Adrenal gland (tissue), 12 donors: ENCODE data around the gene COQ10A. TPM values are rescaled to one million over a fixed set of nuclear protein-coding genes. Genes with fewer than 3 reads are reported as not detected.

Source experiments
- DNase-seq, 7 donors: peaks; one replicate each; pipeline ENCODE4 v3.0.0-alpha.2; 2019 to 2020
- H3K27ac ChIP-seq, 5 donors: fragments of 200-600 bp; sonication (generic) in 4 of 5; 1 replicate in 3 of 5; 2 replicates in 2 of 5; pipeline versions ENCODE4 v1.5.1 to v1.8.0; 2016 to 2020; ENCODE audit warnings: mild to moderate bottlenecking in 1 of 5
- H3K27me3 ChIP-seq: fragments of 200-600 bp; 2 replicates; pipeline ENCODE4 v1.8.0; 2021
- H3K36me3 ChIP-seq, 2 donors: fragments of 200-600 bp; replicated peaks in 1 of 2; 1 replicate in 1 of 2; 2 replicates in 1 of 2; pipeline versions ENCODE4 v1.5.1 to v1.8.0; 2018 to 2022
- H3K4me1 ChIP-seq, 2 donors: fragments of 200-600 bp; replicated peaks in 1 of 2; 1 replicate in 1 of 2; 2 replicates in 1 of 2; pipeline versions ENCODE4 v1.5.1 to v1.8.0; 2018 to 2021
- H3K4me3 ChIP-seq, 4 donors: fragments of 200-600 bp; sonication (generic) in 3 of 4; one replicate each; pipeline ENCODE4 v1.5.1; 2016 to 2018
- H3K9me3 ChIP-seq, 3 donors: fragments of 200-600 bp; sonication (generic) in 1 of 3; replicated peaks in 1 of 3; 1 replicate in 2 of 3; 2 replicates in 1 of 3; pipeline versions ENCODE4 v1.5.1 to v1.8.0; 2016 to 2021
- POLR2A ChIP-seq, 2 donors: fragments of 450-650 bp; IDR thresholded peaks; one replicate each; pipeline ENCODE4 v1.6.1; 2017; ENCODE audit warnings: antibody characterized with exemption in 2 of 2, mild to moderate bottlenecking in 2 of 2, moderate library complexity in 1 of 2
- WGBS, 4 donors: extraction: QIAGEN DNeasy Blood & Tissue Kit in 2 of 4; methylation state at CpG; one replicate each; pipeline versions ENCODE4 v1.1.5 to v1.1.7; 2013 to 2017; 5-methylcytosine and 5-hydroxymethylcytosine counted together
- intact Hi-C, 2 donors: fragments of 100-400 bp; cut with DNase I; formaldehyde crosslinking; loops; one replicate each; pipeline versions ENCODE4 v1.14.1 to v1.15.0; 2022 to 2023
- polyA plus RNA-seq, 3 donors: library from polyadenylated mRNA; stranded (reverse); fragments of 200-250 nt in 2 of 3; fragments of 350-450 nt in 1 of 3; fragmentation: Illumina TruSeq in 1 of 3; extraction: RNeasy Lipid Tissue Mini Kit (QIAGEN cat#74804) in 1 of 3; gene quantifications; one replicate each; pipeline ENCODE4 v1.2.3, GENCODE V29; 2013 to 2014
- total RNA-seq, 9 donors: library from RNA; depleted of rRNA in 4 of 9; stranded (reverse); fragments of >200 nt in 4 of 9; fragments of 120-200 nt in 1 of 9; fragmentation: NEBNext Ultra II Directional in 1 of 9; extraction: Animal tissue kit (Norgen Biotek cat#: 25700) in 1 of 9; gene quantifications; one replicate each; pipeline versions ENCODE4 v1.1.0 to v1.2.4, GENCODE V29; 2013 to 2023
- TF ChIP-seq, protein P1 (sequence below), 6 experiments: fragments of 450-650 bp in 4 of 6; fragments of 200-600 bp in 2 of 6; sonication (generic) in 1 of 6; IDR thresholded peaks; 1 replicate in 5 of 6; 2 replicates in 1 of 6; pipeline versions ENCODE4 v1.5.1 to v1.8.0; 2016 to 2021; ENCODE audit warnings: antibody characterized with exemption in 6 of 6, mild to moderate bottlenecking in 2 of 6, moderate library complexity in 1 of 6
- donor health status: healthy with polysubstance abuse.
- donor health status: Bipolar disorder and iron deficiency.
- donor health status: DM: yes; HTN: yes; CAD: no.
- donor health status: DM: no; HTN: no; CAD: no.
- donor health status: DM: no; HTN: no; CAD: no.
- donor health status: DM: yes; HTN: yes; CAD: no.

Gene COQ10A
- total and polyA plus RNA-seq, 12 donors = 24.2 to 65.1 (median 35.1) TPM

DNA sequence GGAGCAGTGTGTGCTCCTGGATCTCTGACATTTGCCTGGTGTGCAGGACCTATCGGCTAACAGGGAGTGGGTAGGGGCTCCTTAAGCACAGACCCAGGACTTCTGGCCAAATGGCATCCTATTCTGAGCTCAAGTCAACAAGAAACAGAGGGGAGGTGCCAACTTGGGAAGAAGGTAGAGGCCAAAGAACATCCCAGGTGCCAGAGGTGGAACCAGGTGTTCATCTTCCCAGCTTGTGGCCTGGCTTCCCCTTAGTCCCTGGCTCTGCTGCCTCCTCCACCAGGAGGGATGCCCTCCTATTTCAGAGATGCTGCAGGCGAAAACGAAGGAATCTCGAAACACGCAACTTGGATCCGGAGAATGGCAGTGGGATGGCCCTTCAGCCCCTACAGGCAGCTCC lies 30.7 kb upstream of the COQ10A start:
- peaks cover 0 to 21% of the 10 kb centered on the region in 2 donors for H3K36me3 ChIP-seq
- H3K4me3 ChIP-seq = no peak overlapping the region
- no peak for DNase-seq
- TF ChIP-seq, protein P1, sequence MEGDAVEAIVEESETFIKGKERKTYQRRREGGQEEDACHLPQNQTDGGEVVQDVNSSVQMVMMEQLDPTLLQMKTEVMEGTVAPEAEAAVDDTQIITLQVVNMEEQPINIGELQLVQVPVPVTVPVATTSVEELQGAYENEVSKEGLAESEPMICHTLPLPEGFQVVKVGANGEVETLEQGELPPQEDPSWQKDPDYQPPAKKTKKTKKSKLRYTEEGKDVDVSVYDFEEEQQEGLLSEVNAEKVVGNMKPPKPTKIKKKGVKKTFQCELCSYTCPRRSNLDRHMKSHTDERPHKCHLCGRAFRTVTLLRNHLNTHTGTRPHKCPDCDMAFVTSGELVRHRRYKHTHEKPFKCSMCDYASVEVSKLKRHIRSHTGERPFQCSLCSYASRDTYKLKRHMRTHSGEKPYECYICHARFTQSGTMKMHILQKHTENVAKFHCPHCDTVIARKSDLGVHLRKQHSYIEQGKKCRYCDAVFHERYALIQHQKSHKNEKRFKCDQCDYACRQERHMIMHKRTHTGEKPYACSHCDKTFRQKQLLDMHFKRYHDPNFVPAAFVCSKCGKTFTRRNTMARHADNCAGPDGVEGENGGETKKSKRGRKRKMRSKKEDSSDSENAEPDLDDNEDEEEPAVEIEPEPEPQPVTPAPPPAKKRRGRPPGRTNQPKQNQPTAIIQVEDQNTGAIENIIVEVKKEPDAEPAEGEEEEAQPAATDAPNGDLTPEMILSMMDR (IDR thresholded peaks at IDR 0.05) = no peak
- no peak for TF ChIP-seq POLR2A (IDR thresholded peaks at IDR 0.05)
- peaks cover 0 to 5% of the 10 kb centered on the region in 2 donors for H3K4me1 ChIP-seq
- intact Hi-C loops = no loop called here
- no peak overlapping the region for H3K27ac ChIP-seq
- no peaks in the 10 kb centered on the region for H3K27me3 ChIP-seq
- WGBS, 4 donors = 95 to 97% (median 97%) methylated on average over 6 of the region's 6 CpGs
- no peaks in the 10 kb centered on the region for H3K9me3 ChIP-seq

DNA sequence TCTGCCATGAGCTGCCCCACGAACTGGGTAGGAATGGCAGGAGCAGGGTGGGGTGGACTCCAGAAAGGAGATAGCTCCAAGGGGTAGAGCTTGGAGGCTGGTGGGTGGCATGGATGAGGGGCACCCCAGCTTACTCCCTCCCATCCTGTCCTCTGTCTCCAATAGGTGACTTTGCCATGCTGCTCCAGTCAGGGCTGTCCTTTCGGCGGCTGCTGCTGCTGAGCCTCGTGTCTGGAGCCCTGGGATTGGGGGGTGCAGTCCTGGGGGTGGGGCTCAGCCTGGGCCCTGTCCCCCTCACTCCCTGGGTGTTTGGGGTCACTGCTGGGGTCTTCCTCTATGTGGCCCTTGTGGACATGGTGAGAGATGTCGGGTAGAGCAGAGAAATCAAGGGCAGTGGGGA lies 29.8 kb upstream of the COQ10A start:
- H3K4me3 ChIP-seq = no peak overlapping the region
- intact Hi-C loops = no loop called here
- WGBS, 4 donors = 69 to 91% (median 82%) methylated on average over 2 to 5 of the region's 5 CpGs
- H3K27me3 ChIP-seq = no peaks in the 10 kb centered on the region
- TF ChIP-seq POLR2A (IDR thresholded peaks at IDR 0.05) = no peak
- TF ChIP-seq, protein P1 (IDR thresholded peaks at IDR 0.05) = no peak
- H3K36me3 ChIP-seq = peaks cover 0 to 30% of the 10 kb centered on the region in 2 donors
- no peak for DNase-seq
- H3K4me1 ChIP-seq = peaks cover 5 to 14% of the 10 kb centered on the region in 2 donors
- H3K9me3 ChIP-seq = no peaks in the 10 kb centered on the region
- H3K27ac ChIP-seq = no peak overlapping the region

DNA sequence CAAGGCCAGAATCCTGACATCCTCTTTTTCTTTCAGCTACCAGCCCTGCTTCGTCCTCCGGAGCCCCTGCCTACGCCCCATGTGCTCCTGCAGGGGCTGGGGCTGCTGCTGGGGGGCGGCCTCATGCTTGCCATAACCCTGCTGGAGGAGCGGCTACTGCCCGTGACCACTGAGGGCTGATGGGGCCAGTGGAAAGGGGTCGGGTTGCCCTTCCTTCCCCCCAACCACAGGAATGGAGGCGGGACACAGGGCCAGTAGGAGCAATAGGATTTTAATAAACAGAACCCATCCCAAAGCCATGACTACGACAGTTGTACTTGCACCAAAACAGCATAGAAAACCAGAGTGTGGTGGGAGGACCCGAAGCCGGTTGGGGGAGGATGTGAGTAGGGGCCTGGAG lies 29.2 kb upstream of the COQ10A start:
- H3K27me3 ChIP-seq = no peaks in the 10 kb centered on the region
- no peak for TF ChIP-seq POLR2A (IDR thresholded peaks at IDR 0.05)
- TF ChIP-seq, protein P1 (IDR thresholded peaks at IDR 0.05) = no peak
- H3K9me3 ChIP-seq = no peaks in the 10 kb centered on the region
- intact Hi-C loops = no loop called here
- H3K4me1 ChIP-seq = peaks cover 10 to 19% of the 10 kb centered on the region in 2 donors
- H3K4me3 ChIP-seq = no peak overlapping the region
- no peak for DNase-seq
- H3K27ac ChIP-seq = no peak overlapping the region
- 83 to 90% (median 85%) methylated on average over 11 of the region's 11 CpGs for WGBS, 4 donors
- H3K36me3 ChIP-seq = peaks cover 0 to 35% of the 10 kb centered on the region in 2 donors

DNA sequence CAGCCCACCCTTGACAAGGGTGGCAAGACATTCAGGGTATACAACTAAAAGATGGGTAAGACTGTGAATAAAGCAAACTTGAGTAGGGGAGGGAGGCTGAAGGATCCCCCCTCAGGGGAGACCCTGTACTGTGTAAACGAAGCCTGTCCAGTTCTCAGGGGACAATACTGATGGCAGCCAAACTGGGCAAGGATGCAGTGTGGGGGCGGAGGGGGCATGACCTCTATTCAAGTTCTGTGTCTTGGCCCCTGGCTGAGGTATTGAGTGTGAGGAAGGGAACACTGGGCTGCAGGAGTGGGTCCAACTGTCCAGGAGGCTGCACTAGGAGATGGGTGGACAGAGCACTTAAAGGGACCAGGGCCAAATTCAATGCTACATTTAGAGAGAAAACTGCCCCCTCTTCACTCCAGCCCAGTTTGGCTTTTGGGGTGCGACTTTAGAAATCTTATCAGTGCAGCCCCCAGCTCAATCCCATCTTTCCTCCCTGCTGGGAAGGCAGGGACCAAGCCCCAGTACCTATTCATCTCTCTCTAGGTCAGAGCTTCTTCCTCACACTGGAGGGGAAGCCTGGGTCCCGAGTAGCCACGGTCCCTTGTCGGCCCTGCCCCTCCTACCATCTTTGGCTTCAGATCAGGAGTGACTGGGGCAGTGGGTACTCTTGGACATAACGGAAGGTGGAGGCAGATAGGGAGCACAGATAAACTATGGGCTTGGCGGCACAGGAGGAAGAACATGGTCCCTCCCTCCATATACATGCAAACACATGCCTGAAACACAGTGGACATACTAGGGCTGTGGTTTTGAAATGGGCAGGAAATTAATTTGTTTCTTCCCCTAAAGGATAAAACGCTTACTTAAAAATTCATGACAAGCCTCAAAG lies 25.1 kb upstream of the COQ10A start:
- intact Hi-C loops = no loop called here
- no peak overlapping the region for H3K4me3 ChIP-seq
- peaks cover 38 to 48% of the 10 kb centered on the region in 2 donors for H3K4me1 ChIP-seq
- DNase-seq = no peak
- H3K27ac ChIP-seq = peak overlapping the region in 3 of 5 donors; percentile 64 to 81 (median 69)
- H3K27me3 ChIP-seq = no peaks in the 10 kb centered on the region
- 50 to 59% (median 57%) methylated on average over 9 of the region's 9 CpGs for WGBS, 4 donors
- H3K9me3 ChIP-seq = no peaks in the 10 kb centered on the region
- H3K36me3 ChIP-seq = peaks cover 0 to 75% of the 10 kb centered on the region in 2 donors
- TF ChIP-seq, protein P1 (IDR thresholded peaks at IDR 0.05) = no peak
- TF ChIP-seq POLR2A (IDR thresholded peaks at IDR 0.05) = no peak
